ENCODE data around the gene KLF11. TPM values are rescaled to one million over a fixed set of nuclear protein-coding genes. Genes with fewer than 3 reads are reported as not detected.

The KLF11 gene
- total and polyA plus RNA-seq, 2 of the 8 experiments (the other 6 are each of a cell fraction or from before 2014, with no cell fraction given) = 6.4 to 10.1 TPM

GRCh38 chr2:10076988-10077527, 33.7 kb downstream of the KLF11 start:
- Histone ChIP-seq H2AK5ac (ENCODE audit: low read depth, low read length) (no peak overlapping the region), H3K56ac (replicated peaks; ENCODE audit: insufficient read length, low read depth, low read length) (no peak overlapping the region), H3K4me1 (replicated peaks in 1 of 4; ENCODE audit: control insufficient read depth in 3 of 4, insufficient read depth in 4 of 4, low read length in 3 of 4) (peaks cover 2 to 16% (median 11%) of the 10 kb centered on the region in 4 experiments; a peak in 4 of 7 replicates), H2BK20ac (ENCODE audit: low read length) (no peak overlapping the region), H3K79me1 (ENCODE audit: low read depth, low read length) (no peaks in the 10 kb centered on the region), H4K5ac (ENCODE audit: insufficient read length, low read depth, low read length) (no peak overlapping the region), H3K4me2 (ENCODE audit: insufficient read depth in 1 of 2, low read depth in 2 of 2, low read length in 2 of 2) (no peak overlapping the region), H3K18ac (ENCODE audit: extremely low read depth, low read length) (no peak overlapping the region), H3K9me3 (ENCODE audit: insufficient read depth in 2 of 2, low read depth in 1 of 2, low read length in 1 of 2) (no peaks in the 10 kb centered on the region), H2BK15ac (ENCODE audit: low read length) (no peak overlapping the region), H3K27me3 (replicated peaks in 1 of 4; ENCODE audit: control insufficient read depth in 3 of 4, extremely low read depth in 1 of 4, insufficient read depth in 3 of 4, low read length in 3 of 4) (peaks cover 14 to 32% (median 25%) of the 10 kb centered on the region in 4 experiments), H2BK5ac (ENCODE audit: low read depth, low read length) (no peak overlapping the region), H3K4ac (replicated peaks; ENCODE audit: insufficient read length, low read depth, low read length) (no peak overlapping the region), H3K27ac (ENCODE audit: low read depth, low read length) (no peak overlapping the region), H2BK120ac (replicated peaks; ENCODE audit: low read depth, low read length) (no peak overlapping the region), H3K79me2 (ENCODE audit: control insufficient read depth in 1 of 2, insufficient read depth in 2 of 2, low read length in 2 of 2) (no peaks in the 10 kb centered on the region), H2BK12ac (ENCODE audit: low read depth, low read length) (no peak overlapping the region), H4K20me1 (replicated peaks in 1 of 2; ENCODE audit: control insufficient read depth in 1 of 2, insufficient read depth in 2 of 2, low read length in 2 of 2) (no peaks in the 10 kb centered on the region), H4K91ac (replicated peaks; ENCODE audit: insufficient read length, low read length) (no peak overlapping the region), H3K14ac (ENCODE audit: insufficient read length) (no peak overlapping the region), H3K23ac (ENCODE audit: insufficient read length) (no peak overlapping the region), H3K4me3 (ENCODE audit: extremely low read depth in 1 of 4, insufficient read depth in 2 of 4, low read depth in 3 of 4, low read length in 4 of 4) (no peak overlapping the region), H3K36me3 (ENCODE audit: control insufficient read depth in 2 of 4, insufficient read depth in 4 of 4, low read length in 3 of 4) (no peaks in the 10 kb centered on the region), H4K8ac (ENCODE audit: extremely low read depth, insufficient read depth, low read length) (no peak overlapping the region), H2AFZ (ENCODE audit: low read length) (no peak overlapping the region), H3K9ac (replicated peaks in 1 of 4; ENCODE audit: extremely low read depth in 1 of 4, low read depth in 3 of 4, low read length in 3 of 4) (no peak overlapping the region), H3K23me2 (ENCODE audit: low read depth, low read length) (peaks cover 10% of the 10 kb centered on the region; the same call in 1 of the 2 replicates)
- TF ChIP-seq GABPA (IDR thresholded peaks at IDR 0.05; ENCODE audit: borderline replicate concordance, insufficient read depth, low read length) = no peak
- TF ChIP-seq SRF (IDR thresholded peaks at IDR 0.05; ENCODE audit: low read depth, low read length) = no peak
- TF ChIP-seq SAP30 (IDR thresholded peaks at IDR 0.05; ENCODE audit: insufficient read depth, insufficient replicate concordance, low read length) = no peak
- TF ChIP-seq POU5F1 (IDR thresholded peaks at IDR 0.05; ENCODE audit: low read depth, low read length) = no peak
- no peak for TF ChIP-seq NRF1 (IDR thresholded peaks at IDR 0.05; ENCODE audit: low read depth, low read length)
- no peak for TF ChIP-seq TAF1 (IDR thresholded peaks at IDR 0.05; ENCODE audit: low read depth, low read length)
- no peak for TF ChIP-seq KDM5A (IDR thresholded peaks at IDR 0.05; ENCODE audit: low read length)
- no peak for TF ChIP-seq NANOG (IDR thresholded peaks at IDR 0.05; ENCODE audit: insufficient read depth, low read depth, low read length, poor library complexity, severe bottlenecking)
- no peak for TF ChIP-seq SUZ12 (IDR thresholded peaks at IDR 0.05; ENCODE audit: low read length)
- 86% methylated on average over 5 of the region's 5 CpGs; no CpG with 5 or more reads in 1 of the 2 experiments for WGBS, 2 experiments (ENCODE audit: extremely low coverage in 1 of 2, insufficient coverage in 1 of 2, insufficient read length in 1 of 2, insufficient replicate concordance in 2 of 2, low coverage in 1 of 2, low lambda C conversion rate in 2 of 2, missing lambda C conversion rate in 1 of 2)
- POLR2A ChIA-PET (ENCODE audit: partially characterized antibody) = interaction anchor here (0.8 kb wide), 1 partner anchor 47 kb away, joined by 3 read pairs; no protein-coding TSS in a partner anchor
- CTCF ChIA-PET (ENCODE audit: partially characterized antibody) = interaction anchor here (0.6 to 20.0 kb wide), 5 partner anchors 17 to 883 kb away, joined by 3 to 429 read pairs (median 3); no protein-coding TSS in a partner anchor
- DNase-seq (ENCODE audit: low read depth in 1 of 2, low spot score in 2 of 2) (no peak), FAIRE-seq (no peak)
